ENCODE measurements around the gene CCDC3.

DNA sequence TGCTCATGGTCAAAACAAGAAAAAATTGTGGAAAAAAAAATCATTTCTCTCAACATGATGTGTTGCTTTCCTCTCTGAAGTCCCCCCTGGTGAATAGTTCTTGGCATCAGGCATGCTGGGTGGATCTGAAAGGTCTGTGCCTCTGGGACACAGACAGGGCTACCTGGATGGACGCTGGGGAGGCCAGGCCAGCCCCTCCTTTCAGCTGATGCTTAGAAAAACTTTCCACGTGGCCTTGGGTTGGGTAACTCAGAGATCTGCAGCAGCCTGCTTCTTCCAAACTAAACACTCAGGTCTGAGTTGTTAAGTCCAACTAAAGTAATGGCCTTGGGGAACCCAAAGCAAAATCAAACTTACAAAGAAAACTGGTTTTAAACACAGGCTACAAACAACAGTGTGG, 113.0 kb downstream of the CCDC3 start:
- TF ChIP-seq, protein P1, sequence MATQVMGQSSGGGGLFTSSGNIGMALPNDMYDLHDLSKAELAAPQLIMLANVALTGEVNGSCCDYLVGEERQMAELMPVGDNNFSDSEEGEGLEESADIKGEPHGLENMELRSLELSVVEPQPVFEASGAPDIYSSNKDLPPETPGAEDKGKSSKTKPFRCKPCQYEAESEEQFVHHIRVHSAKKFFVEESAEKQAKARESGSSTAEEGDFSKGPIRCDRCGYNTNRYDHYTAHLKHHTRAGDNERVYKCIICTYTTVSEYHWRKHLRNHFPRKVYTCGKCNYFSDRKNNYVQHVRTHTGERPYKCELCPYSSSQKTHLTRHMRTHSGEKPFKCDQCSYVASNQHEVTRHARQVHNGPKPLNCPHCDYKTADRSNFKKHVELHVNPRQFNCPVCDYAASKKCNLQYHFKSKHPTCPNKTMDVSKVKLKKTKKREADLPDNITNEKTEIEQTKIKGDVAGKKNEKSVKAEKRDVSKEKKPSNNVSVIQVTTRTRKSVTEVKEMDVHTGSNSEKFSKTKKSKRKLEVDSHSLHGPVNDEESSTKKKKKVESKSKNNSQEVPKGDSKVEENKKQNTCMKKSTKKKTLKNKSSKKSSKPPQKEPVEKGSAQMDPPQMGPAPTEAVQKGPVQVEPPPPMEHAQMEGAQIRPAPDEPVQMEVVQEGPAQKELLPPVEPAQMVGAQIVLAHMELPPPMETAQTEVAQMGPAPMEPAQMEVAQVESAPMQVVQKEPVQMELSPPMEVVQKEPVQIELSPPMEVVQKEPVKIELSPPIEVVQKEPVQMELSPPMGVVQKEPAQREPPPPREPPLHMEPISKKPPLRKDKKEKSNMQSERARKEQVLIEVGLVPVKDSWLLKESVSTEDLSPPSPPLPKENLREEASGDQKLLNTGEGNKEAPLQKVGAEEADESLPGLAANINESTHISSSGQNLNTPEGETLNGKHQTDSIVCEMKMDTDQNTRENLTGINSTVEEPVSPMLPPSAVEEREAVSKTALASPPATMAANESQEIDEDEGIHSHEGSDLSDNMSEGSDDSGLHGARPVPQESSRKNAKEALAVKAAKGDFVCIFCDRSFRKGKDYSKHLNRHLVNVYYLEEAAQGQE (IDR thresholded peaks at IDR 0.05; ENCODE audit: insufficient read depth in 1 of 2, low read depth in 2 of 2, low read length in 2 of 2) = no peak
- TF ChIP-seq POLR2AphosphoS5 (IDR thresholded peaks at IDR 0.05; ENCODE audit: low read depth, low read length) (no peak), SIN3A (IDR thresholded peaks at IDR 0.05; ENCODE audit: borderline replicate concordance, insufficient read depth, low read length) (no peak), TAF1 (IDR thresholded peaks at IDR 0.05; ENCODE audit: borderline replicate concordance, insufficient read depth, low read length) (no peak)

All from PFSK-1 (cell line).